ENCODE data around the gene TNIP2.
"Not testable (repeated sequence)": the region's sequence is repeated elsewhere in the genome, so short reads cannot be mapped to it uniquely, and the experiment has no call there.

Gene TNIP2

GRCh38 chr4:2745981-2746806 lies 9.9 kb downstream of the TNIP2 start:
- H3K27me3 Mint-ChIP-seq (ENCODE audit: low read depth): no peaks in the 10 kb centered on the region
- no peaks in the 10 kb centered on the region for H3K9me3 Mint-ChIP-seq
- H3K36me3 Mint-ChIP-seq (ENCODE audit: low read depth): peaks cover 61% of the 10 kb centered on the region
- peak overlapping the region; percentile 89 for H3K4me3 Mint-ChIP-seq
- peaks cover 55% of the 10 kb centered on the region for H3K4me1 Mint-ChIP-seq (ENCODE audit: low read depth)
- H3K27ac Mint-ChIP-seq: peak overlapping the region; percentile 99

GRCh38 chr4:2745516-2745915 lies 10.6 kb downstream of the TNIP2 start:
- no peaks in the 10 kb centered on the region for H3K9me3 Mint-ChIP-seq
- H3K27ac Mint-ChIP-seq: peak overlapping the region; percentile 99
- H3K36me3 Mint-ChIP-seq (ENCODE audit: low read depth): peaks cover 63% of the 10 kb centered on the region
- H3K27me3 Mint-ChIP-seq (ENCODE audit: low read depth): no peaks in the 10 kb centered on the region
- H3K4me3 Mint-ChIP-seq: peak overlapping the region; percentile 89
- peaks cover 57% of the 10 kb centered on the region for H3K4me1 Mint-ChIP-seq (ENCODE audit: low read depth)

DNA sequence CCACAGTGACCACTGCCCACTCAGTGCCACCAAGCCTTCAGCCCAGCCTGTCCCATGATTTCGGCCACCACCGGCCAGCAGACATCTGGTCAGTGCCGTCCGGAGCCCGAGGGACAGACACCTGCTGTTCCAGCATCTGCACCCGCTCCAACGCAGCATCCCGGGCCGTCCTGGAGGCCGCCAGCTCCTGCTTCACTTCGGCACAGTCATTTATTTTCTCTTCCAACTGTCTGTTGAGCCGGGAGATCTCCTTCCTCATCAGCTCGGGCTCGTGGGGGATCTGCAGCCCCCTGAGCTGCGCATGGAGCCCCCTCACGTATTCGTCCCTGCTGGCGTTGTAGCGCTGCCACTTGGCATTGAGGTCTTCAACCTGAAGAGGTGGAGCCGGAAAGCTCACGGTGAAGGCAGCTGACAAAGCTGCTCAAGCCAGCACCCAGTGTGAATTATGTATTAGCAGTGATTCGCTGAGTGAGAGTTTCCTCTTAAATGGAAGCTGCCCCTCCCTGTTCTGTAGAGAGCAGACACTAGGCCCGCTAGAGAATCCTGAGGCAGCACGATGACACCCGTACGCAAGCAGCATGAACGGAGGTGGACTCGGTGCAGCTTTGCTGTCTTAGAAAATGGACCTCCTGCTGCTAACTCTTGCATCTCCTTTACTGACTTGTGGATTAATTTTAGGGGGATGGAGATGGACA lies 11.4 kb downstream of the TNIP2 start:
- Mint-ChIP-seq H3K4me3 (peak overlapping the region; percentile 28), H3K27ac (peak overlapping the region; percentile 99), H3K4me1 (ENCODE audit: low read depth) (peaks cover 55% of the 10 kb centered on the region)

GRCh38 chr4:2743518-2744445 lies 12.4 kb downstream of the TNIP2 start:
- peaks cover 51% of the 10 kb centered on the region for H3K4me1 Mint-ChIP-seq (ENCODE audit: low read depth)
- H3K9me3 Mint-ChIP-seq: no peaks in the 10 kb centered on the region
- peaks cover 59% of the 10 kb centered on the region for H3K36me3 Mint-ChIP-seq (ENCODE audit: low read depth)

More for the DNA sequence above, 11.4 kb downstream of the TNIP2 start:
- peaks cover 62% of the 10 kb centered on the region for H3K36me3 Mint-ChIP-seq (ENCODE audit: low read depth)
- H3K9me3 Mint-ChIP-seq: no peaks in the 10 kb centered on the region
- H3K27me3 Mint-ChIP-seq (ENCODE audit: low read depth): no peaks in the 10 kb centered on the region

DNA sequence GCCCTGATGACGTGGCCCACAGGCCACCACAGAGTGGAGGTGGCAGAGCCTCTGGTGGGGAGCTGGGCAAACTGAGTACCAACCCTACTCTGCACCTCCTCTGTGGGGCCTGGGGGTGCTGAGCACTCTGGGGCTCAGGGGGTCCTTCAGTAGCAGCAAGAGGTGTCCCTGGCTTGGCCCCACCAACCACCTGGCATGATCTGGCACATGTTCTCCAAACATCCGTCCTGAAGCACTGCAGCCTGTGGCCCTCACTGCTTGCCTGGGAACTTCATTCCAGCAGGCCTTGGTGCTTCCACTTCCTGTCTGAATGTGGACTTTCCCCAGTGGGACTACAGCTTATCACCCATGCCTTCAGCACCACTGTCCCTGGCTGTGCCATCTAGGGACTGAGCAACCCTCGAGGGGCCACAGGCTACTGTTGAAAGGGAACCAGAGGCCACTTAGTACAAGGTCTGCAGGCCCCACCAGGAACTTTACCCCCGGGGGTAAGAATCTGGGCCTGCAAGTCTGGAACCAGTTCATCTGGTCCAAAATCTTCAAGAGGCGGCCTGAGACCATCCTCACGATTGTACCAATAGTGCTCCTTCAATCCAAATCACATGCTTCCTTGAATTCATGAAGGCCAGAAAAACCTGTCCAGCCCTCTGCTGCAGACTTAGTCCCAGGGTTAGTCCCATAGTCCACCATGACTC lies 13.2 kb downstream of the TNIP2 start:
- H3K36me3 Mint-ChIP-seq (ENCODE audit: low read depth): peaks cover 67% of the 10 kb centered on the region
- H3K27me3 Mint-ChIP-seq (ENCODE audit: low read depth): no peaks in the 10 kb centered on the region
- H3K27ac Mint-ChIP-seq: peak overlapping the region; percentile 45
- H3K4me3 Mint-ChIP-seq: no peak overlapping the region
- peaks cover 51% of the 10 kb centered on the region for H3K4me1 Mint-ChIP-seq (ENCODE audit: low read depth)
- H3K9me3 Mint-ChIP-seq: no peaks in the 10 kb centered on the region

More at GRCh38 chr4:2743518-2744445, 12.4 kb downstream of the TNIP2 start:
- Mint-ChIP-seq H3K27me3 (ENCODE audit: low read depth) (no peaks in the 10 kb centered on the region), H3K27ac (peak overlapping the region; percentile 76), H3K4me3 (no peak overlapping the region)

GRCh38 chr4:2742081-2742822 lies 13.9 kb downstream of the TNIP2 start:
- peaks cover 60% of the 10 kb centered on the region for H3K36me3 Mint-ChIP-seq (ENCODE audit: low read depth)
- peaks cover 44% of the 10 kb centered on the region for H3K4me1 Mint-ChIP-seq (ENCODE audit: low read depth)
- H3K27me3 Mint-ChIP-seq (ENCODE audit: low read depth): no peaks in the 10 kb centered on the region
- H3K9me3 Mint-ChIP-seq: no peaks in the 10 kb centered on the region
- peak overlapping the region; percentile 45 for H3K27ac Mint-ChIP-seq
- H3K4me3 Mint-ChIP-seq: no peak overlapping the region

DNA sequence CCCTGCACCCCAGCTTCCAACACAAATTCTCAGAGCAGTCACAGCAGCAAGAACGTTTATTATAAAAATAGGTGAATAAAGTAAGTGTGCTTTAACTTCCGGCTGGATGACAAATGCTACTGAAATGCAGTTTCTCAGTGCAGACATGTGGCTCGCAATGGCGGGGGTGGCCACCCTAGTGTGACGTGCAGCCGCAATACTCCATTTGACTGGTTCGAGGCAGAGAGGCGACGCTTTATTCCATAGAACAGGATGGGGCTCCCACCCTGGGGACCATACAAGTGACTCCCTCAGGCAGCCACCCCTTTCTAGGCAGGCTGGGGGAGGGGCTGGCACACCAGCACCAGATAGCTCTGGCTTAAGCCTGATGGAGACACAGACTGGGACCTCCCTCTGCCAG lies 14.5 kb downstream of the TNIP2 start:
- Mint-ChIP-seq H3K27me3 (ENCODE audit: low read depth) (no peaks in the 10 kb centered on the region), H3K4me3 (no peak overlapping the region), H3K27ac (no peak overlapping the region), H3K9me3 (peaks cover 2% of the 10 kb centered on the region), H3K4me1 (ENCODE audit: low read depth) (peaks cover 38% of the 10 kb centered on the region), H3K36me3 (ENCODE audit: low read depth) (peaks cover 57% of the 10 kb centered on the region)

- H3K36me3 Mint-ChIP-seq (ENCODE audit: low read depth): peaks cover 48% of the 10 kb centered on the region
- H3K4me3 Mint-ChIP-seq; H3K27ac Mint-ChIP-seq; H3K27me3 Mint-ChIP-seq (ENCODE audit: low read depth): not testable (repeated sequence)
- H3K9me3 Mint-ChIP-seq: peaks cover 14% of the 10 kb centered on the region
- H3K4me1 Mint-ChIP-seq (ENCODE audit: low read depth): peaks cover 12% of the 10 kb centered on the region
Measured at GRCh38 chr4:2738296-2738695, 17.8 kb downstream of the TNIP2 start.

DNA sequence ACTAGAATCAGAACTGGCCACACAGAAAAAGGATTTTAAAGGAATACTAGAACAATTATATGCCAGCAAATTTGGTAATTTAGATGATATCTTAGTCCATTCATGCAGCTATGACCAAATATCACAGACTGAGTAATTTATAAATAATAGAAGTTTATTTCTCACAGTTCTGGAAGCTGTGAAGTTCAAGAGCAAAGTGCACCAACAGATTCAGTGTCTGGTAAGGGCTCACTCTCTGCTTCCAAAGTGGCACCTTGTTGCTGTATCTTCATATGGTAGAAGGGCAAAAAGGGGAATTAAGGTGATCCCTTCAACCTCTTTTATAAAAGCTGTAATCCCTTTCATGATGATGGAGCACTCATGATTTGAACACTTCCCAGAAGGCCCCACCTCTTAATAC lies 20.3 kb downstream of the TNIP2 start:
- Mint-ChIP-seq H3K27ac (no peak overlapping the region), H3K36me3 (ENCODE audit: low read depth) (peaks cover 51% of the 10 kb centered on the region)

GRCh38 chr4:2734612-2735011 lies 21.5 kb downstream of the TNIP2 start:
- no peak overlapping the region for H3K4me3 Mint-ChIP-seq
- peak overlapping the region; percentile 7 for H3K27ac Mint-ChIP-seq
- H3K9me3 Mint-ChIP-seq: peaks cover 14% of the 10 kb centered on the region
- H3K36me3 Mint-ChIP-seq (ENCODE audit: low read depth): peaks cover 49% of the 10 kb centered on the region
- peaks cover 9% of the 10 kb centered on the region for H3K4me1 Mint-ChIP-seq (ENCODE audit: low read depth)
- no peaks in the 10 kb centered on the region for H3K27me3 Mint-ChIP-seq (ENCODE audit: low read depth)

More for the DNA sequence above, 20.3 kb downstream of the TNIP2 start:
- Mint-ChIP-seq H3K9me3 (peaks cover 14% of the 10 kb centered on the region), H3K27me3 (ENCODE audit: low read depth) (no peaks in the 10 kb centered on the region), H3K4me1 (ENCODE audit: low read depth) (peaks cover 9% of the 10 kb centered on the region), H3K4me3 (no peak overlapping the region)

- H3K4me3 Mint-ChIP-seq: no peak overlapping the region
- peaks cover 14% of the 10 kb centered on the region for H3K9me3 Mint-ChIP-seq
- H3K36me3 Mint-ChIP-seq (ENCODE audit: low read depth): peaks cover 54% of the 10 kb centered on the region
- H3K4me1 Mint-ChIP-seq (ENCODE audit: low read depth): peaks cover 9% of the 10 kb centered on the region
- no peaks in the 10 kb centered on the region for H3K27me3 Mint-ChIP-seq (ENCODE audit: low read depth)
- H3K27ac Mint-ChIP-seq: peak overlapping the region; percentile 7
Measured at GRCh38 chr4:2733844-2734574, 22.1 kb downstream of the TNIP2 start.

- Mint-ChIP-seq H3K27ac (peak overlapping the region; percentile 36), H3K27me3 (ENCODE audit: low read depth) (no peaks in the 10 kb centered on the region), H3K36me3 (ENCODE audit: low read depth) (peaks cover 50% of the 10 kb centered on the region), H3K4me3 (no peak overlapping the region), H3K4me1 (ENCODE audit: low read depth) (peaks cover 9% of the 10 kb centered on the region), H3K9me3 (peaks cover 14% of the 10 kb centered on the region)
Measured at GRCh38 chr4:2733001-2733843, 22.9 kb downstream of the TNIP2 start.

All from T-helper 1 cell treated with Interleukin-12 subunit alpha and Interleukin-12 subunit beta and Interleukin-4 antibody, amounts not matched to agents 30 μg/mL and 1 μg/mL, for 36 hours (primary cell).